Gastrocnemius medialis (tissue), 4 donors: ENCODE results near the gene CTRB1.

Source experiments
- CTCF ChIP-seq, 5 experiments: fragments of 450-650 bp in 3 of 5; fragments of 200-600 bp in 2 of 5; sonication (generic) in 2 of 5; IDR thresholded peaks in 4 of 5; conservative IDR thresholded peaks in 1 of 5; 1 replicate in 4 of 5; 2 replicates in 1 of 5; pipeline ENCODE4 v1.5.1; 2016 to 2019; ENCODE audit warnings: antibody characterized with exemption in 5 of 5, mild to moderate bottlenecking in 3 of 5, moderate library complexity in 3 of 5
- POLR2A ChIP-seq, 2 donors: fragments of 450-650 bp; IDR thresholded peaks; one replicate each; pipeline ENCODE4 v1.6.1; 2017; ENCODE audit warnings: antibody characterized with exemption in 2 of 2, mild to moderate bottlenecking in 2 of 2, moderate library complexity in 2 of 2

DNA sequence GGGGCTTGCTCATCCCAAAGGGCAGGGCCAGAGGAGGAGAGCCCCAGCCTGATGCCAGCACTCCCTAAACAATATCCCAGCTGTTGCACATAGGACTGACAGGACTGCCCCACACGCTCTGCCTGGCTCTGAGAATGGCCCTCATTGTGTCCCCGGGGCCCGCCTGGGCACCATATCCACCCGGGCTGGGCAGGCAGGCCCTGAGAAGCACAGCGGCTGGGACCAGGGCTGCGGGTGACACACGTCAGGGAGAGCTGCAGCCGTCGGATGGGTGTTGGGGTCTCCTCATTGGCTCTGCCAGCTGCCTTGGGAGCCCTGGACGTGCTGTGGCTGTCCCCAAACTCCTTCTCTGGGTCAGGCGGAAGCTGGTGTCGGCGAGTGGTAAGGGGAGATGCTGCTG, 28.5 kb downstream of the CTRB1 start:
- TF ChIP-seq CTCF (IDR thresholded peaks at IDR 0.05 in 4 of 5, conservative IDR thresholded peaks at IDR 0.05 in 1 of 5): no peak
- no peak for TF ChIP-seq POLR2A (IDR thresholded peaks at IDR 0.05)
